Neuron (in vitro differentiated cells): ENCODE measurements around the gene FOXO3.

Experiments
- H2AFZ ChIP-seq: one replicate; pipeline ENCODE4 v1.6.1; 2013; ENCODE audit warnings: low read depth, mild to moderate bottlenecking, inconsistent platforms, low read length, moderate library complexity
- H3K27me3 ChIP-seq: one replicate; pipeline ENCODE4 v1.6.1; 2013; ENCODE audit warnings: low read length; ENCODE audit not compliant: insufficient read depth
- H3K36me3 ChIP-seq: one replicate; pipeline ENCODE4 v1.6.1; 2013; ENCODE audit warnings: low read length; ENCODE audit not compliant: insufficient read depth
- H3K4me1 ChIP-seq: one replicate; pipeline ENCODE4 v1.6.1; 2013; ENCODE audit warnings: low read length; ENCODE audit not compliant: insufficient read depth
- H3K4me3 ChIP-seq: 2 replicates; pipeline ENCODE4 v1.5.1; 2013; ENCODE audit warnings: mild to moderate bottlenecking, low read length, moderate library complexity
- H3K9me3 ChIP-seq: one replicate; pipeline ENCODE4 v1.6.1; 2013; ENCODE audit warnings: low read length

Gene FOXO3

DNA sequence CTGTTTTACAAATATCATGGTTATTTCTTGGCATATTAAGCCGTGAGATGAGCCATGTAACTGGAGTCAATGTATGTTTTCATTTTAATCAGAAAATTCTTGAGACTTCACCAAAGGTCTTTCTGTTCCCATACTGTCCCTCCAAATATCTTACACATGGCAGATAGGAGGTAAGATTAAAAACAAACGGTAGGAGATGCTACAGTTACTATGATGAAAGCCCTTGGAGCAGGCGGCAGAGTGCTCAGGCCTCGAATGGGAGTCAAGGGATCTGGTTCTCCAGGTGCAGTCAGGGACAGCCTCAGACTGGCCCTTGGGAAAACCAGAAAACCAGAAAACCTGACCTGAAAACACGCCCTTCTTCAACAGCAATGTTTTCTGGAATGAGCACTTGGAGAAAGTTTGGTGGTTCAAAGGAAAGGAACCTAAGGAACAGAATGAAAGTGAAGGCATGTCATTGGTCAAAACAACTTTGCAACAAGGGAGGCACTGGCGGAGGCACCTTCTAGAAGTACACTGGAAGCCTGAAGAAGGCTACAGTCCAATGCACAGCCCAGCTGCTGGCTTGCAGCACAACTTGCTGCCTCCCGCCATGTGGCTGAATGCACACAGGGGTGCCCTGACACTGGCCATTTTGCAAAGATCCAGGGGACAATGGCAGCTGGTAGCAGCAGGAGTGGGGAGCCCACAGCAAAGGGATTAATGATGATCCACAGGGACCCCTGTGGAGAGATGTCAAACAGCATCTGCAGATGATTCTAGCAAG lies 17.4 kb upstream of the FOXO3 start:
- Histone ChIP-seq H3K36me3 (no peaks in the 10 kb centered on the region), H3K9me3 (peaks cover under 1% of the 10 kb centered on the region), H2AFZ (no peak overlapping the region), H3K4me3 (no peak overlapping the region), H3K27me3 (no peaks in the 10 kb centered on the region), H3K4me1 (no peaks in the 10 kb centered on the region)

DNA sequence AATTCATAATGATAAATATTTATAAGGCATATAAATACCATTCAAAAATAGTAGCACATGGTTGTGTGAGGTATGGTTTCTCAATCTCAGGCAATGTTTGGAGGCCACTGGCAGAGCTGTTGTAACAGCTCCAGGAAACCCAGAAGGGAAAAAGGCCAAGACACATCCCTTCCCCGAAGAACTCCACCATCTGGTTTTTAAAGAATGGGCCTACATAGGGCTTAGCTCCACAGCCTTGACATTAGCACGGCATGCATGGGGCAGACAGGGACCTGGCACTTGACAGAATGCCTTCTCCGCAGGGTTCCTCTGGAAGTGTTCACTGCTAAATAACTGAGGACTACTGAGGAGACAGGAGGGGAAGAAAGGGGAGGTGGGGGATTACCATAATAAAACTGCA lies 16.1 kb upstream of the FOXO3 start:
- H3K9me3 ChIP-seq: no peaks in the 10 kb centered on the region
- H3K4me1 ChIP-seq: no peaks in the 10 kb centered on the region
- no peak overlapping the region for H3K4me3 ChIP-seq
- no peak overlapping the region for H2AFZ ChIP-seq
- H3K27me3 ChIP-seq: no peaks in the 10 kb centered on the region
- H3K36me3 ChIP-seq: no peaks in the 10 kb centered on the region

DNA sequence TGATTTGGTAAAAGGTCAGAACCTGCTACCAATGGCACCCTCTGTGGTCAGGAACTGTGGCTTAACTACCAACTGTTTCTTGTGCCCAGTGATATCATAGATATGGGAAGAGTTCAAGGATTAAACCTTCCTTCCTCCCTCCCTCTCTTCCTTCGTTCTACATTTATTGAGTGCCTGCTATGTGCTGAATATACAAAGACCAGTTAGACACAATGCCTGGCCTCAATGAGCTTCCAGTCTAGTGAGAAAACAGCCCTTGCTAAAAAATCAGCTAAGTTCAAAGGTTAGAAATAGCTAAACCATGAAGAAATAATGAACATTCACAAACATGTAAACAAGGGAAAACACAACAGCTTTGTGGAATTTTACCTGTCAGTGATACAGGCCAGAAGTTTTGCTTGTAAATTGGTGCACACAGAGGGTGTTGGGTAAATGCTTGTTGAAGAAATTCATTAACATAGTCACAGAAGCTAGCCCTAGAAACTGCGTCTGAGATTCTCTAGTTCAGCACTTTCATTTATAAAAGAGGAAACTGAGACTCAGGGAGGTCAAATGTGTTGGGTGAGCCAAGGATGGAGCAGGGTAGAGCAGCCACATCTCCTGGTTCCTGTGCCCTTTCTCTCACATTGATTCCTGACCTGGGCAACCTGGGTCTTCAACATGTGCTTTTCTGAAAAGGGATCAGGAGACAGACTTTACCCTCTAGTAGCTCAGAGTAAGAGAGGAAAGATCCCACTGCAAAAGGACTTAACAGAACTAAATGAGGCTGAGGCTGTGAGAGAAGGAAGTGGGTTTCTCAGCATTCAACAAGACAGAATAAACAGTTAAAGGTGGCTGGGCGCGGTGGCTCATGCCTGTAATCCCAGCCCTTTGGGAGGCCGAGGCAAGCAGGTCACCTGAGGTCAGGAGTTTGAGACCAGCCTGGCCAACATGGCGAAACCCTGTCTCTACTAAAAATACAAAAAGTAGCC lies 14.4 kb upstream of the FOXO3 start:
- H3K27me3 ChIP-seq: no peaks in the 10 kb centered on the region
- H3K4me1 ChIP-seq: no peaks in the 10 kb centered on the region
- no peaks in the 10 kb centered on the region for H3K9me3 ChIP-seq
- no peaks in the 10 kb centered on the region for H3K36me3 ChIP-seq
- no peak overlapping the region for H3K4me3 ChIP-seq
- no peak overlapping the region for H2AFZ ChIP-seq

DNA sequence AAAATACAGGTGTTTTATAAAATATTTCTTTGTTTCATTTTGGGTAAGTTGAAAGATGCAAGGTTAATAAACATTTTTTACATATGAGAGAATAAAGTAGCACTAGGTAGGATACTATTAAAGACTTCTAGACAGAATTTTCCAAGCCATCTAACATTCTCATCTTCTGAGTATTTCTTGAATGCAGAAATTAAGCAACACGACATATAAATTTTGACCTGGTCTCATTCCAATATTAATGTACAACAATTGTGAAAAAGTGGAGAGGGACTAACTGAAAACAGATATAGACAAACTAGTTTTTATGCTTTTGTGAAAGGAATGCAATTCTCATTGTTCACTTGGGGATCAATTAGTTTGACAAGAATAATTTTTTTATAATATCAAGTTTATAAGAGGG lies 11.5 kb upstream of the FOXO3 start:
- no peaks in the 10 kb centered on the region for H3K36me3 ChIP-seq
- H3K4me3 ChIP-seq: no peak overlapping the region
- no peak overlapping the region for H2AFZ ChIP-seq
- no peaks in the 10 kb centered on the region for H3K4me1 ChIP-seq
- H3K9me3 ChIP-seq: no peaks in the 10 kb centered on the region
- H3K27me3 ChIP-seq: no peaks in the 10 kb centered on the region

DNA sequence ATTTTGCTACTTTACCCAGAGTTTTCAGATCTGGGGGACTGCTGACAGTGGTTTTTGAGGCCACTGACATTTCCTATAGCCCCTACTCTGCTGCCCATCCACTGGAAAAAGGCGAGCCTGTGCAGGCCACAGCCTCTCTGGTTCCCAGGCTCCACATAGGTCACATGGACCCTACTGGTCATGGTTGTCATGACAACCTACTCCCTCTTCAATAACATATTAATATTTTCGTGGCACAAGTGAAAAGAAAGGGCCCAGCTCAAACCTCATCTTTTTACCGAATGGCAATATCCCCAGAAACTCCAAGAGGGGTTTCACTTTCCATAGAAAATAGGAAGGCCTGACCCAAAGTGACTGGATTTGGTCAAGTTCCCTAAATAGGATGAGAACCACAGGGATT lies 11.0 kb upstream of the FOXO3 start:
- no peak overlapping the region for H3K4me3 ChIP-seq
- H3K36me3 ChIP-seq: no peaks in the 10 kb centered on the region
- no peaks in the 10 kb centered on the region for H3K4me1 ChIP-seq
- H3K27me3 ChIP-seq: no peaks in the 10 kb centered on the region
- no peak overlapping the region for H2AFZ ChIP-seq
- no peaks in the 10 kb centered on the region for H3K9me3 ChIP-seq

DNA sequence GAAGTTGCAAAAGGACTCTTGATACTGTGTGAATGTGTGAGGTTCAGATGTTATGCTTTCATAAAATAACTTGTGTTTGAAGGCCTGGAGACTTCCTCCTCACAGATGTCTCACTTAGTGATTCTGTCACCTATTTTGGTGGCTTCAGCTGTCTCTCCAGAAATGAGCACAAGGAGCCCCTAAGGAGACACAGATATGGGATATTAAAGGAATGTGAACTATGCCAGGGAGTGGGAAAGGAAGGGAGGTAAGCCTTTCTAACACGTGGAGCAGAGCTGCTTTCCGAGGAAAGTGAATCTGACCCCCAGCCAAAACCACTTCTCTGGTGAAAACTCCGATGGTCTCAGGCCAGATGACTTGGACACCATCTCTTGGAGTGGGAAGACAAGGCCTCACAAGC lies 10.5 kb upstream of the FOXO3 start:
- no peaks in the 10 kb centered on the region for H3K36me3 ChIP-seq
- no peaks in the 10 kb centered on the region for H3K9me3 ChIP-seq
- no peaks in the 10 kb centered on the region for H3K27me3 ChIP-seq
- no peak overlapping the region for H3K4me3 ChIP-seq
- no peak overlapping the region for H2AFZ ChIP-seq
- no peaks in the 10 kb centered on the region for H3K4me1 ChIP-seq

DNA sequence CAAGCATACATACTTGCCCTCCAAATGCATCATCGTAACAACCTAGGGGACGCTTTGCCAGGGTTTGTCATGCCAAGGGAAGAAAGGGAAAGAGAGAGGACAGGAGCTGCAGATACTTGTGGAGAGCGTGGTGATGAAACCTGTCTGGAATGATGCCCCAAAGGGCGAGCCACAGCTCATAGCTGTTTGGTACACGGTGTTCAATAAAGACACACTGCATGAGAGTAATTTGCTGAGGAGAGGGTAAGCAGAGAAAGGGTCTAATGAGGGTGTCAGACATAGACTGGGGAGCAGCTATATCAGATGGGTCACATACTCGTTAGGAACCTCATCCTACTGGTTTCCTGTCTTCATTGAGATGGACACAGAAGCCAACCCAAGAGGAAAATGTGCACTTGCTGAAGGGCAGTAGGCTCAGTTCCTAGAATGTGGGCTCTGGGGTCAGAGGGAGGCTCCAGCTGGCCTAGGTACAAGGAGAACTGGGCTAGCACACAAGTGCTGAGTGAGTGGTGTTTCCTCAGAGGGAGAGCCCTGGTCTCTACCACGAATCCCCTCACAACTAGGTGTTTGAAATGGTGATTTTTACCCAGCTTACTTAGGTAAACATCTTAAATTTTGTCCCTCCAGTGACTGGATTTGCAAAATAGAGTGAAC lies 5.2 kb upstream of the FOXO3 start:
- peaks cover 12% of the 10 kb centered on the region for H3K4me1 ChIP-seq
- H3K36me3 ChIP-seq: no peaks in the 10 kb centered on the region
- H3K27me3 ChIP-seq: no peaks in the 10 kb centered on the region
- H3K4me3 ChIP-seq: no peak overlapping the region
- no peak overlapping the region for H2AFZ ChIP-seq
- no peaks in the 10 kb centered on the region for H3K9me3 ChIP-seq

DNA sequence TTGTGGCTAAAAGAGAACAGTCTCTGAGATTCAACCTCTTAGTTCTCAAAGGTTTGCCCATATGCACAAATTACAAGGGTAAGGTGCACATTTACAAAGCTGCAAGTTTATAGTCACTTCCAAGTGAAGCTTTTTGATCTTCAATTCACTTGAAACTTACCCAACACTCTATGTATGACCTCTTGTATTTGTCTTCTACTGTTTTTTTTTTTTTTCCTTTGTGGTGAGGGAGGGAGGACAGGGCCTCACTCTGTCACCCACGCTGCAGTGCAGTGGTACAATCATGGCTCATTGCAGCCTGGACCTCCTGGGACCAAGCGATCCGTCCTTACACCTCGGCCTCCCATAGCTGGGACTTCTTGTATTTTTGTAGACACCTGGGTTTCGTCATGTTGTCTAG lies 4.5 kb upstream of the FOXO3 start:
- no peak overlapping the region for H2AFZ ChIP-seq
- no peaks in the 10 kb centered on the region for H3K36me3 ChIP-seq
- no peaks in the 10 kb centered on the region for H3K9me3 ChIP-seq
- no peak overlapping the region for H3K4me3 ChIP-seq
- no peaks in the 10 kb centered on the region for H3K27me3 ChIP-seq
- H3K4me1 ChIP-seq: peaks cover 12% of the 10 kb centered on the region

DNA sequence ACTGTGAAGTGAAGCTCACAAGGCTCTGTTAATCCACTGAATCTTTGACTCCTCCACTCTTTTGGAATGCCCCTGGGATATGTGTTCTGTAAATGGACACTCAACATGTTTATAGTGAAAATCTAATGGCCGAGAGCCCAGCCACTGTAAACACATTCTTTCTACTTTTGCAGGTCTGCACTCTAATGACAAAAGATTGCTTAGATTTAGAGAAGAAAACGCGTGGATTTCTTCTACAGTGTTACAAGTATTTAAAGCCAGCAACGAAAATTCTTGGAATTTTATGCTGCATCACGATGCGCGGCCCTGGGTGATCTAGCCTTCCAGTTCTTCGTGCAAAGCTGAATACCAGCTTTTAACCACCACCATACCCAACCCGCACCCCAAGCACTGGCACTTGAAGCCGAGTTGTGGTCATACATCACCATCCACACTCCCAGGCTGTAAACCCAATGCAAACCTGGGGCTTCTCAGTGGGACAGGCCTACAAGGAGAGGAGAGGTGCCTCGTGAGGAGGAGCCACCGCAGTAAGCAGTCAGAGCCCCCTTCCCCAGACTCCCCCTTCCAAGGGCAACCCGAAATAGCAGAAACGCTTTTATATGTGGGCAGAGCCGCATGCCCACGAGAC lies 3.7 kb upstream of the FOXO3 start:
- Histone ChIP-seq H3K27me3 (no peaks in the 10 kb centered on the region), H3K36me3 (no peaks in the 10 kb centered on the region), H3K9me3 (peaks cover 5% of the 10 kb centered on the region)

DNA sequence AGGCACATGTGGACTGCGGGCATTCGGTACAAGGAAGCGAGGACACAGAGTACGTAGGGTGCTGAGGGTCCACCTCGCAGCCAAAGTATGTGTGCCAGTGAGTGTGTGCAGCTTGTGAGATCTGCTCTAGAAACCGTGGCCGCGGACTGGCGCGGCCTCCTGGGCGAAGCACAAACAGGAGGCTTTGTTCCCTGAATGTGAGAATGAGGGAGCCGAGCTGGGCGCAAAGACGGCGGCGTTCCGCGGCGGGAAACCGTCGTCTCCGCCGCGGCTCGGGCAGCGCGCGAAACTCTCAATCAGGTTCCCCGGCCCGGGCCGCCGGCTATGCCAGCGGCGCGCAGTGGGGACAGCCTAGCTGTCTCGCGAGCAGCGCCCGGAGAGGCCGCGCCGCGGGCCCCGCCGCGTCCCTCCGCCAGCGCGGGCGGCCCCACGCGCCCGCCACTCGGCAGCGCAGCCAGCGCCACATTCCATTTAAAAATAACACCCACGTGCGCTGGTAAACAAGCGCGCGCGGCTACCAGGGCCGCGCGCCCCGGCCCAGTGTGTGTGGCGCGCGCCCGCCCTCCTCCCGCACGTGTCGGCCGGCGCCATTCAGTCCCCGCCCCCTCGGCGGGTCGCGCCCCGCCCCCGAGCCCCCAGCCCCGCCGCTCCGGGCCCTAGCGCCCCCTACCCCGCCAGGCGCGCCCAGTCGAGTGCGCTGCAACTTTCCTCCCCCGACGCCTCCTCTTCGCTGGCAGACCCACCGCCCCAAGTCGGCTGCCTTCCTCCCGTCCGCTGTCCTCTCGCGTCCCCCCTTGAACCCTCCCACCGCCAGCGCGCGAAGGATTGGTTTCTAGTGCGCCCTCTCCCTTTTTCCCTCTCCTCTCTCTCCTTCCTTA lies 3.0 kb upstream of the FOXO3 start:
- Histone ChIP-seq H3K4me1 (peaks cover 16% of the 10 kb centered on the region), H3K4me3 (peak overlapping the region; percentile 74), H2AFZ (peak overlapping the region; percentile 10), H3K27me3 (no peaks in the 10 kb centered on the region), H3K9me3 (peaks cover 9% of the 10 kb centered on the region), H3K36me3 (no peaks in the 10 kb centered on the region)

More for the DNA sequence above, 3.7 kb upstream of the FOXO3 start:
- Histone ChIP-seq H3K4me1 (peaks cover 12% of the 10 kb centered on the region), H3K4me3 (peak overlapping the region; percentile 74), H2AFZ (peak overlapping the region; percentile 10)

DNA sequence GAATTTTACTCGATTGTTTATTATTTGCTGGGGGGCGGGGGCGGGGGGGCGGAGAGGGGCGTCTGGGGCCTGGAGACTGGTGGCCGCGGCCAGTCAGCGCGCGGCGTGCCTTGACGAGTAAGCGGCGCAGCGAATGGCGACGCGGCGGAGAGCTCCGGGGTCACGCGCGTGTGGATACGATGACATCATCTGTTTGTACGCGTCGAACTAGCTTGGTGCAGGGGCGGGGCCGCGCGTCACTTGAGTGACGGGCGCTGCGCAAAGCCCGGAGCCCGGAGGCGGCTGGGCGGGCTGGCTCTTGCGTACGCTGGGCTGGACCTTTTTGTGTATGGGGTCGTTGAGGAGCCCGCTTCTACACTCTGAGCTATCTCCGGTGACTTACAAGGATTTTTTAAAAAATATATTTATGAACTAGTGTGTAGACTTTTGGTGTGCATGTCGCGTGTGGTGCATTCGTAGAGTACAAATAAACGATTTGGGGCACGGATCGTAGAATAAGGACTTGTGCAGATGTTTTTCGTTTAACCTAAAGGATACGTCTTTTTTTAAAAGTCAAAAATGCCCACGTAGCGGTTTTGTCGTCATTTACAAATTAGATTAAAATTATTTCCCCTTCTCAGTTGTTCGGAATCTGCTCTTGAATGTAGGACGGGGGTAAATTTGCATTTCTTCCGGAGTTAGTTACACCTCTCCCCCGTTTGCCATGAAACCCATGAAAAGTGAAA lies 2.2 kb upstream of the FOXO3 start:
- Histone ChIP-seq H3K4me3 (peak overlapping the region; percentile 74), H3K27me3 (no peaks in the 10 kb centered on the region), H3K9me3 (peaks cover 9% of the 10 kb centered on the region), H3K4me1 (peaks cover 16% of the 10 kb centered on the region), H2AFZ (peak overlapping the region; percentile 86), H3K36me3 (no peaks in the 10 kb centered on the region)
